Lung (tissue), 12 donors: Measurements from ENCODE around the gene HNRNPD. TPM values are rescaled to one million over a fixed set of nuclear protein-coding genes. Genes with fewer than 3 reads are reported as not detected.
"Not testable (repeated sequence)": the region's sequence is repeated elsewhere in the genome, so short reads cannot be mapped to it uniquely, and the experiment has no call there.

ENCODE experiments used
- ATAC-seq: fragments of 200-7000 bp; cut with Tn5 transposase; one replicate; pipeline ENCODE4 v1.9.1; 2020; ENCODE audit warnings: moderate number of reproducible peaks; ENCODE audit not compliant: insufficient read depth, low FRiP score
- DNase-seq, 3 donors: peaks; one replicate each; pipeline ENCODE4 v3.0.0-alpha.2; 2013 to 2017
- H3K27ac ChIP-seq, 2 donors: one replicate each; pipeline ENCODE4 v1.5.1; 2013; ENCODE audit warnings: mild to moderate bottlenecking in 2 of 2, moderate library complexity in 2 of 2, control low read depth in 1 of 2, inconsistent platforms in 1 of 2, low read depth in 1 of 2, low read length in 1 of 2
- H3K27me3 ChIP-seq, 3 donors: one replicate each; pipeline ENCODE4 v1.5.1; 2013; ENCODE audit warnings: low read length in 2 of 3; ENCODE audit not compliant: control insufficient read depth in 3 of 3, insufficient read depth in 3 of 3
- H3K36me3 ChIP-seq, 4 donors: one replicate each; pipeline ENCODE4 v1.5.1; 2013; ENCODE audit warnings: low read length in 4 of 4, mild to moderate bottlenecking in 1 of 4, moderate library complexity in 1 of 4; ENCODE audit not compliant: control insufficient read depth in 4 of 4, insufficient read depth in 4 of 4
- H3K4me1 ChIP-seq, 5 donors: one replicate each; pipeline ENCODE4 v1.5.1; 2013; ENCODE audit warnings: low read length in 5 of 5, mild to moderate bottlenecking in 2 of 5, moderate library complexity in 1 of 5; ENCODE audit not compliant: control insufficient read depth in 5 of 5, insufficient read depth in 5 of 5
- H3K4me3 ChIP-seq: one replicate; pipeline ENCODE4 v1.5.1; 2013; ENCODE audit warnings: mild to moderate bottlenecking, control low read depth, moderate library complexity
- H3K9ac ChIP-seq, 2 donors: one replicate each; pipeline ENCODE4 v1.5.1; 2013; ENCODE audit warnings: low read length in 2 of 2, control low read depth in 1 of 2; ENCODE audit not compliant: insufficient read depth in 1 of 2
- H3K9me3 ChIP-seq, 4 donors: one replicate each; pipeline ENCODE4 v1.5.1; 2013; ENCODE audit warnings: low read length in 3 of 4, mild to moderate bottlenecking in 1 of 4, moderate library complexity in 1 of 4; ENCODE audit not compliant: control insufficient read depth in 4 of 4, insufficient read depth in 3 of 4
- WGBS, 2 donors: extraction: QIAGEN DNeasy Blood & Tissue Kit; methylation state at CpG; one replicate each; pipeline ENCODE4 v1.1.7; 2013; 5-methylcytosine and 5-hydroxymethylcytosine counted together
- polyA plus RNA-seq, 2 donors: library from polyadenylated mRNA; stranded (reverse); fragments of 200-250 nt; gene quantifications; one replicate each; pipeline ENCODE4 v1.2.1, GENCODE V29; 2013
- total RNA-seq, 2 donors: library from RNA; depleted of rRNA in 1 of 2; stranded (reverse); fragments of >200 nt in 1 of 2; gene quantifications; one replicate each; pipeline ENCODE4 v1.2.1, GENCODE V29; 2014 to 2021
- TF ChIP-seq, protein P1 (sequence below): IDR thresholded peaks from 2 replicates; pipeline ENCODE4 v1.5.1; 2012; ENCODE audit warnings: mild to moderate bottlenecking; ENCODE audit errors: control extremely low read depth, extremely low read depth
- donor health status: control.
- donor health status: control.
- donor health status: Bipolar disorder and iron deficiency.
- donor health status: healthy.
- donor health status: DM: yes; HTN: yes; CAD: no.

Gene HNRNPD
- total and polyA plus RNA-seq, 4 donors: 118 to 181 (median 143) TPM

- WGBS, 2 donors: 91 to 92% methylated on average over 13 of the region's 13 CpGs
- peaks cover 0 to 9% (median 5%) of the 10 kb centered on the region in 5 donors for H3K4me1 ChIP-seq
- no peak overlapping the region for H3K27ac ChIP-seq
- TF ChIP-seq, protein P1, sequence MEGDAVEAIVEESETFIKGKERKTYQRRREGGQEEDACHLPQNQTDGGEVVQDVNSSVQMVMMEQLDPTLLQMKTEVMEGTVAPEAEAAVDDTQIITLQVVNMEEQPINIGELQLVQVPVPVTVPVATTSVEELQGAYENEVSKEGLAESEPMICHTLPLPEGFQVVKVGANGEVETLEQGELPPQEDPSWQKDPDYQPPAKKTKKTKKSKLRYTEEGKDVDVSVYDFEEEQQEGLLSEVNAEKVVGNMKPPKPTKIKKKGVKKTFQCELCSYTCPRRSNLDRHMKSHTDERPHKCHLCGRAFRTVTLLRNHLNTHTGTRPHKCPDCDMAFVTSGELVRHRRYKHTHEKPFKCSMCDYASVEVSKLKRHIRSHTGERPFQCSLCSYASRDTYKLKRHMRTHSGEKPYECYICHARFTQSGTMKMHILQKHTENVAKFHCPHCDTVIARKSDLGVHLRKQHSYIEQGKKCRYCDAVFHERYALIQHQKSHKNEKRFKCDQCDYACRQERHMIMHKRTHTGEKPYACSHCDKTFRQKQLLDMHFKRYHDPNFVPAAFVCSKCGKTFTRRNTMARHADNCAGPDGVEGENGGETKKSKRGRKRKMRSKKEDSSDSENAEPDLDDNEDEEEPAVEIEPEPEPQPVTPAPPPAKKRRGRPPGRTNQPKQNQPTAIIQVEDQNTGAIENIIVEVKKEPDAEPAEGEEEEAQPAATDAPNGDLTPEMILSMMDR: no peak
- no peak for ATAC-seq
- no peak overlapping the region for H3K4me3 ChIP-seq
- no peak for DNase-seq
- H3K27me3 ChIP-seq: no peaks in the 10 kb centered on the region
- H3K36me3 ChIP-seq: peaks cover 8 to 43% (median 24%) of the 10 kb centered on the region in 4 donors
- no peaks in the 10 kb centered on the region for H3K9me3 ChIP-seq
- H3K9ac ChIP-seq: no peak overlapping the region
Measured at GRCh38 chr4:82421796-82422560, 48.2 kb upstream of the HNRNPD start.

DNA sequence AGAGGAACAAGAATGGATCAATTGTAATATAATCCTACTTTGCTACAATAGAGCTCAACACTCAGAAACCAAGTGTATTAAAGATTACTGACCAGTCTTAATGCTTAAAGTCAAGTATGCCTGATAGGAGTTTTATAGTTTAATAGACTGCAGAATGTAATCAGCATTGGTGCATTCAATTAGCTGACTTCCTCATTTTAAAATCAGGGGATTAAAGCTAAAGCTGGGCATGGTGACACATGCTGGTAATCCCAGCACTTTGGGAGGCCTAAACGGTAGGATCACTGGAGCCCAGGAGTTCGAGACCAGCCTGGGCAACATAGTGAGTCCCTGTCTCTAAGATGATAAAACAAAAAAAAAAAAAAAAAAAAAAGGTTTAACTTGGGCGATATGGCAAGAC, 45.7 kb upstream of the HNRNPD start:
- 78 to 79% methylated on average over 3 of the region's 3 CpGs for WGBS, 2 donors
- Histone ChIP-seq H3K9me3 (no peaks in the 10 kb centered on the region), H3K27ac (no peak overlapping the region), H3K4me1 (no peaks in the 10 kb centered on the region), H3K9ac (no peak overlapping the region), H3K36me3 (peaks cover 5 to 19% (median 15%) of the 10 kb centered on the region in 4 donors), H3K4me3 (no peak overlapping the region), H3K27me3 (no peaks in the 10 kb centered on the region)
- TF ChIP-seq, protein P1: no peak
- ATAC-seq (no peak), DNase-seq (no peak)

DNA sequence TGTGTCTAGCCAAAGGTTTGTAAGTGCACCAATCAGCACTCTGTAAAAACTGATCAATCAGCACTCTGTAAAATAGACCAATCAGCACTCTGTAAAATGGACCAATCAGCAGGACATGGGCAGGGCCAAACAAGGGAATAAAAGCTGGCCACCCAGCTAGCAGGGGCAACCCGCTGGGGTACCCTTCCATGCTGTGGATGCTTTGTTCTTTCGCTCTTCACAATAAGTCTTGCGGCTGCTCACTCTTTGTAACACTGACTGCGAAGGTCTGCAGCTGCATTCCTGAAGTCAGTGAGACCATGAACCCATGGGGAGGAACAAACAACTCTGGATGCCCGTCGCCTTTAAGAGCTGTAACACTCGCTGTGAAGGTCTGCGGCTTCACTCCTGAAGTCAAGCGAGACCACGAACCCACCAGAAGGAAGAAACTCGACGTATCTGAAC, 42.2 kb upstream of the HNRNPD start:
- no peaks in the 10 kb centered on the region for H3K4me1 ChIP-seq
- no peaks in the 10 kb centered on the region for H3K36me3 ChIP-seq
- TF ChIP-seq, protein P1: no peak
- H3K27me3 ChIP-seq: no peaks in the 10 kb centered on the region
- H3K9me3 ChIP-seq: no peaks in the 10 kb centered on the region
- 85 to 89% methylated on average over 12 of the region's 12 CpGs for WGBS, 2 donors
- no peak overlapping the region for H3K4me3 ChIP-seq
- no peak overlapping the region for H3K9ac ChIP-seq
- no peak for ATAC-seq
- DNase-seq: no peak
- H3K27ac ChIP-seq: no peak overlapping the region

DNA sequence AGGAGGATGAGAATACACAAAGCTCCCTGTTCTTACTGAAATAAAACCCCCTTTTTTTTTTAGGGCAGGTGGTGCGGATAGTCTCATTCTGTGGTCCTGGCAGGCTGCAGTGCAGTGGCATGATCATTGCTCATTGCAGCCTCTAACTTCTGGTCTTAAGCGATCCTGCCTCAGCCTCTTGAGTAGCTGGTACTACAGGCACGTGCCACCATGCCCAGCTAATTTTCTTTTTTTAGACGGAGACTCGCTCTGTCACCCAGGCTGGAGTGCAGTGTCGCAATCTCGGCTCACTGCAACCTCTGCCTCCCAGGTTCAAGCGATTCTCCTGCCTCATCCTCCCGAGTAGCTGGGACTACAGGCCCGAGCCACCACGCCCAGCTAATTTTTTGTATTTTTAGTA, 41.3 kb upstream of the HNRNPD start:
- not testable (repeated sequence) for H3K9me3 ChIP-seq, H3K4me1 ChIP-seq, ATAC-seq, H3K27ac ChIP-seq, DNase-seq, H3K27me3 ChIP-seq, H3K4me3 ChIP-seq, H3K36me3 ChIP-seq, H3K9ac ChIP-seq
- WGBS, 2 donors: 86 to 91% methylated on average over 11 of the region's 11 CpGs
